NCI-H1417 treated with DMSO at 0.1 percent for 48 hours (cell line): ENCODE measurements around the gene PRUNE1.

Experiments
- DNase-seq: peaks from one replicate; lab custom pipeline; 2025; lab: John Stamatoyannopoulos, UW

The PRUNE1 gene, protein sequence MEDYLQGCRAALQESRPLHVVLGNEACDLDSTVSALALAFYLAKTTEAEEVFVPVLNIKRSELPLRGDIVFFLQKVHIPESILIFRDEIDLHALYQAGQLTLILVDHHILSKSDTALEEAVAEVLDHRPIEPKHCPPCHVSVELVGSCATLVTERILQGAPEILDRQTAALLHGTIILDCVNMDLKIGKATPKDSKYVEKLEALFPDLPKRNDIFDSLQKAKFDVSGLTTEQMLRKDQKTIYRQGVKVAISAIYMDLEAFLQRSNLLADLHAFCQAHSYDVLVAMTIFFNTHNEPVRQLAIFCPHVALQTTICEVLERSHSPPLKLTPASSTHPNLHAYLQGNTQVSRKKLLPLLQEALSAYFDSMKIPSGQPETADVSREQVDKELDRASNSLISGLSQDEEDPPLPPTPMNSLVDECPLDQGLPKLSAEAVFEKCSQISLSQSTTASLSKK

DNA sequence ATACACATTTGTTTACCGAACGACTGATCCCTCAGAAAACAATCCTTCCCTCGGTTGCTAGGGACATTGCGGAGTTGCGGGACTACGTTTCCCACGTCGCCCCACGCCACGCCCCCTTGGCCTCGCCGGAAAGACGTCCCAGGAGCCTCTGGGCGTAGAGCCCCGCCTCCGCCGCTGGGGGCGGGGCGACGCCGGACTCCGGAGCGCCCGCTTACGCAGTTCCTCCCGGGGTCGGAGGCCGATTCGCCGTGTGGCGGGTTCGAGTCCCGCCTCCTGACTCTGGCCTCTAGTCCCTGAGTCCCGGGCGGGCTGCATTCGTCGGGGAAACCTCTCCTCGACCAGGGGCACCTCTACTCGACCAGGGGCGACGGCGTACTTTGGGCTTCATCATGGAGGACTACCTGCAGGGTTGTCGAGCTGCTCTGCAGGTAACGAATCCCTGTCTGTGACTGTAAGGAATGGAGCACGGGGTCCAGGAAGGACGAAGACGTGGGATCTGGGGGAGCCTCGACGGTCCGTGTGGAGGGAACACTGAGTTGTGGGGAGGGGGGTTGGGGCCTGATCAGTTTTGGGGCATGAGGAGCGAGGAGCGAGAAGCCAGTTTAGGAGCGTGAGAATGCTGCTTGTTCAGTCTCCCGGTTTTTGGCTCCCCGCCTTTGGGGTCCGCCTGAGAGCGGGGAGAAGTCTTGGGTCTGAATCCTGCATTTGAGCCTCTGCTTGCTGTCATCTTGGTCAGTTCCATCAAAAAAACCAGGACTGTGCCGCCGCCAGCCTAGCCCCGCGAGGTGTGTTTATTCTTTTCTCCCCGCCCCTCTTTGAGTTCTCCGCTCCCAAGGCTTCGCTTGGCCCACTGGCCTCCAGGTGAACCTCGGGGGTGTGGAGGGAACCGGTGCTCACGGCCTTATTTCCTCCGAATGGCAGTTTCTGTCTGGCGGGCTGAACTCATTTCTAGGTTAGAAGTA lies at the start of gene PRUNE1:
Gene PRUNE1 (plus strand): TSS at position 206 of the 962 bp plus-strand sequence. CDS start 184 bp downstream, at position 390.
- DNase-seq: peak; percentile 49

DNA sequence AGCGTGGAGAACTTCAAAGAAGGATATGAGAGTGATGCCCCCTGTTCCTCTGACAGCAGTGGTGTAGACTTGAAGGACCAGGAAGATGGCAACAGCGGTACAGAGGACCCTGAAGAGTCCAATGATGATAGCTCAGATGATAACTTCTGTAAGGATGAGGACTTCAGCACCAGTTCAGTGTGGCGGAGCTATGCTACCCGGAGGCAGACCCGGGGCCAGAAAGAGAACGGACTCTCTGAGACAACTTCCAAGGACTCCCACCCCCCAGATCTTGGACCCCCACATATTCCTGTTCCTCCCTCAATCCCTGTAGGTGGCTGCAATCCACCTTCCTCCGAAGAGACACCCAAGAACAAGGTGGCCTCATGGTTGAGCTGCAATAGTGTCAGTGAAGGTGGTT lies 47.6 kb upstream of the PRUNE1 start:
- DNase-seq: no peak

DNA sequence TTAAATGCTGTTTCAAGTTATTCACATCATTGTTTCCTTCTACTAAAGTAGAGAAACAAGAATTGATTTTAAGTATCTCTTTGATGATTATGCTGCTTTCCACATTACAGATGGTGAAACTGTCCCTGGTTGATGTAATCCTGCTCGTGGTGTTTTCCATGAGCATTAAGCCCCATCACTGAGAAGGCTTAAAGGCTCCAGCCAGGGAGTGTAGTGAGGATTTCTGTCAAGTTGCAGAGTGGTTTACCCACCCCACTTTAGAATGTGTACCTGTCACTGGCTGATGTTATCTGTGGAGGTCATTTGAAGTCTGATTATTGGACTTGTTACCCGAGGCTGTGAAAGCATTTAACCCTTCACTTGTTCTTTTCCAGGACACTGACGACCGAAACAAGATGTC lies 46.5 kb upstream of the PRUNE1 start:
- no peak for DNase-seq

DNA sequence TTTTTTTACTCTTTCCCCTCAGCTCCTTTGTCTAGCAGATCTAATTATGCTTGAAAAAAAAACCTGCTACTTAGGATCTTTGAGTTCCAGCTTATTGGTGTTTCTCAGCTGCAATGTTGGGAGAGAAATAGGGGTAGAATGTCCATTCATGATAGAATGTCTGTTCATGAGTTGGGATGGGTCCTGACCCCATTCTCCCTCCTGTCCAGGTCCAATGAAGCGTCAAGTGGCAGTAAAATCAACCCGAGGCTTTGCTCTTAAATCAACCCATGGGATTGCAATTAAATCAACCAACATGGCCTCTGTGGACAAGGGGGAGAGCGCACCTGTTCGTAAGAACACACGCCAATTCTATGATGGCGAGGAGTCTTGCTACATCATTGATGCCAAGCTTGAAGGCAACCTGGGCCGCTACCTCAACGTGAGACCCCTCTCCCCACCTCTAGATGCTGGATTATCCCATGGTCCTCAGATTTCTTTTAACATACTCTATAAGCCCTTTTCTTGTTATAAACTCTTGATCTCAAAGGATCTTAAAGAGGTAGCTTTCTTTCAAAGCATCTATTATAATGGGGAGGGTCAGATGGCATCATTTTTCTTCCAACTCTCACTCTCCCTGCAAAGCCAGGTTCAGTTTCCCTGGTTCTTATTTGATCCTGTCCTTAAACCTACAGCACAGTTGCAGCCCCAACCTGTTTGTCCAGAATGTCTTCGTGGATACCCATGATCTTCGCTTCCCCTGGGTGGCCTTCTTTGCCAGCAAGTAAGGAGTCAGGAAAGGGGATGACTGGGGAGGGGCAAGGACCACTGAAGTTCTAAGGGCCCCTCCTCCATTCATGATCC lies 44.7 kb upstream of the PRUNE1 start:
- DNase-seq: no peak

DNA sequence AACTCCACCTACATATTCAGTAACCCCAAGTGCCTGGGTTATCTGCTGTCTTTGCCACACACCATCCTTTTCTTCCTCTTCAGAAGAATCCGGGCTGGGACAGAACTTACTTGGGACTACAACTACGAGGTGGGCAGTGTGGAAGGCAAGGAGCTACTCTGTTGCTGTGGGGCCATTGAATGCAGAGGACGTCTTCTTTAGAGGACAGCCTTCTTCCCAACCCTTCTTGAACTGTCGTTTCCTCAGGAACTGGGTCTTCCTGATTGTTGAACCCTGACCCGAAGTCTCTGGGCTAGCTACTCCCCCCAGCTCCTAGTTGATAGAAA lies 44.1 kb upstream of the PRUNE1 start:
- no peak for DNase-seq

DNA sequence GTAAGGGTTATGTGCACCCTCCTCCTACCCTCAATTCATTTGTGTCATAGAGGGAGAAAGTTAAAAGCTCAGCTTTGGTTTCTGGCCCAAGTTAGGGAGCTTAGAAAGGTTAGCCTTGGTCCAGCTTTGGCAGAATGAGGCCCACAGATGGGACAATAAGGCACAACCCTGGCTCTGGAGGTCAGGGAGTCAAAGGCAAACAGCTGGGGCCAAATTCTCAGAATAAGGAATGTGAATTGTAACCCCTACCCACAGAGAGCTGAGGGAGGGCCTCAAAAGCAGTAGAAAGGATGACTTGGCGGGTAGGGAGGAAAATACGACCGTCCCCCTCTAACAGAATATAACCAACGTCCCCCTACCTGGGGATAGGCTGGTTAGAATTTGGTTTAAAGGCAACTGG lies 42.6 kb upstream of the PRUNE1 start:
- no peak for DNase-seq

- no peak for DNase-seq
Measured at GRCh38 chr1:150966011-150966410, 42.2 kb upstream of the PRUNE1 start.

GRCh38 chr1:150967936-150968335 lies 40.3 kb upstream of the PRUNE1 start:
- DNase-seq: no peak

- DNase-seq: no peak
Measured at GRCh38 chr1:150968491-150968890, 39.8 kb upstream of the PRUNE1 start.

- no peak for DNase-seq
Measured at GRCh38 chr1:150969626-150970025, 38.6 kb upstream of the PRUNE1 start.

- DNase-seq: no peak
Measured at GRCh38 chr1:150970808-150971582, 37.3 kb upstream of the PRUNE1 start.

DNA sequence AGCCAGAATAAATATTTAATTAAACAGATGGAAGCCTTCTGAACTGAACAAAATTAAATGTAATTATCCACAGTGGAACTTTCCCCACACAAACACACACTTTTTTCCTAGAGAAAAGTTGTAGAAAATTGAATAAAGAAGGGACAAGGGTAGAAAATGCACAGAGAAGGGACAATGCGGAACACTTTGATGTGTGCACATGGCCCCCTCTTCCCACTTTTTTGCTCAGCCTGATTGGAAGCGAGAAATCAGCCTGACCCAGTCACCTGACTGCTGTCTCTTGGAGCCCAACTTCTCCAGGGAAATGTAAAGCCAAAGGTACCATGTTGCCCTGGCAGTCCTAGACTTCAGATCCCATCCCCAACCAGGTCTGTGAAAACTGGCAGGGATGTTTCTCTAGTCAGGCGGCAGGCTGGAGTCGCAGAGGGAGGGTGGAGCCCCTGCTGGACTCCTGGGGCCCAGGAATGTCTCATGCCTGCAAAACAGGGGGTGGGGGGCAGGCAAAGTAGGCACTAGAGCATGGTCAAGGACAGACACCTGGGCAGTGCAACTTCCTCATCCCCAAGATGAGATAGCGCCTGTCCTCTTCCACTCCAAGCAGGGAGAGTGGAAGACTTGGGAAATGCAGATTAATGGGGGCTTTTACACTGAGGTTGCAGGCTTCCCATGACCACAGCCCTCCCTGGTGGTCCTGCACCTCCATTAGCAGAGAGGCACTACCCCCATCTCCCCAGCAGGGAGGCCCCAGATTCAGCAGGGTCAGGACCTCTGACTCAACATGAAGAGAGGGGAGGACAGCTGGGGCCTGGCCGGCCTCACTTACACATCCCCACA lies 36.4 kb upstream of the PRUNE1 start:
- DNase-seq: no peak

DNA sequence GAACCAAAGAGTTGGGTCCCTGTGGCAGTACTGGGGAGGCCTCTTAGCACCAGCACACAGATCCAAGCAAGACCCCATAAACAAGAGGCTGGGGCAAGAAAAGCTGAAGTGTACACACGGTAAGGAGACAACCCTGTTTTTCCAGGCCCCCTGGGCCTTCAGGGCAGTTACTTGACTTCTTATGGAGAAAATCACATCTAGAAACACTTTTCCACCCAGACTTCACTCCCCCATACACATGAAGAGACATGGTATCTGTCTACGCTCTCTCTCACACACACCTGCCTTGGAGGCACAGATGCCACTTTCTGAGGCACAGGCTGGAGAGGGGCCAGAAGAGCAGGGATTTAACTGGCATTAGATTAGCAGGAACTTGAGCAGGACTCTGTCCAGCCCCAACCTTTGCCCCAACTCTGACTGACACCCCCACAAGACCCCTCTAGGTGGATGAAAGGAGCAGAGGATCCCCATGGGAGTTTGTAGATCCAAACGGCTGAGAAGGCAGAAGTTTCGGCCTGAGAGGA lies 35.8 kb upstream of the PRUNE1 start:
- DNase-seq: no peak

DNA sequence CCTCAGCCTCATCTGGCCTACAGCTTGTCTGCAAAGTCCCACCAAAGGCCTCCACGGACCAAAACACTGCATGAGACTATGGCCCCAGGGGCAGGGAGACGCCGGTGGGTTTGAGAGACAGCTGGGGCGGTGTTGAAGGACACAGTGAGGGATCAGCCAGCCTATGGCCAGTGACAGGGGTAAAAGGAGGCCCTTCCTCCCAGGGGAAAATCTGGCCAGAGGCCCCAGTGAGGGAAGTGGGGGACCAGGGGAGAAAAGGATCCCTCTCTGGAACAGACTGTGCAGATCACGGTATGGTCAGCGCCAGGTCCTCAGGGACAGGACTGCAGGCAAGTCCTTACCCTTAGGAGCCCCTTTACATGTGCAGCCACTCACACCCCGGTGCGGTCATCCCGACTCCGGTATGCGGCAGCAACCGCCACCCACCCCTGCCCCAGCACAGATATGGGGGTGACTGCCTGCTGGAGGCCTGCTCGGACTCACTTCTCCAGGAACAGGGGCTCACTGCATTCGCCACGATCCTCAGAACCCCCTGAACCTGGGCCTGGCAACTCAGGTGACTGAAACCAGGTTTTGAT lies 34.9 kb upstream of the PRUNE1 start:
- DNase-seq: no peak

GRCh38 chr1:150973836-150974579 lies 34.2 kb upstream of the PRUNE1 start:
- no peak for DNase-seq

DNA sequence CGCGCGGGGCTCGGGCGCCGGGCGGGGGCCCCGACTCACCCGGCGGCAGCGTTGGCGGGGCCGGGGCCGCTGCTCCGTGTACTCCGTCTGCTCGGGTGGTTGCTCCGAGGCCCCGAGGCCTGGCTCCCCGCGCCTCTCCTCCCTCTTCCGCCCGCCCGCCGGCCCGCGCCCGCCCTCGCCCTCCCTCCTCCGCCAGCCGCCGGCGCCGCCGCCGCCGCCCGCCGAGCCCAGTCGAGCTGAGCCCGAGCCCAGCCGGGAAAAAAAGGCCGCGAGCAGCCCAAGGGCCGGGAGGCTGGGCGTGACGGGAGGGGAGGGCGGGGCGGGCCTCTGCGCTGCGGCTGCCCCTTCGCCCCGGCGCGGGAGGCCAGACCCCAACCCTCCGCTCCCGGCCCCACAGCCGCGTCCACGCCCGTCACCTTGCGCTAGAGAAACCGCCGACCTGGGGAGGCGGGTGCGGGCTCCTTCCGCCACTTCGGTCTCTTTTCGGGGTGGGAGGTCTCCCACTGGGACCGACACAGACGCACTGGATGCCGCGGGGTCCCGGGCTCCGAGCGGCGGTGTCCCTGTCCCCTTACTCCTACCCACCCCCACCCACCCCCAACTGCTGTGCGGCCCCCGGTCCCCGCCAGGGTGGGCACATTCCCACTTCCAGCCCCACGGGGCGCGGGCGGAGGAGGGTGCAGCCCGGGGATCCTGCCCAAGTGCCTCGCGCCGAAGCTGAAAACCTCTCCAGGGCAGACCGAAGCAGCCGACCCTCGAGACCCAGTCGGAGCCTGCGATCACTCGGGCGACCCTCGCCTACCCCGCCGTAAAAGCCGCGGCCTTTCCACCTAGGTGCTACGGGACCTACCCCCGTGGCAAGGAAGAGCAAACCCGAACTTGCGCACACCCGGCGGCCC lies 33.4 kb upstream of the PRUNE1 start, which contains the start of gene CERS2:
Gene CERS2 (minus strand): TSS at position 256 of the 899 bp plus-strand sequence. CDS start 5,745 bp downstream, outside the sequence.
- DNase-seq: no peak

DNA sequence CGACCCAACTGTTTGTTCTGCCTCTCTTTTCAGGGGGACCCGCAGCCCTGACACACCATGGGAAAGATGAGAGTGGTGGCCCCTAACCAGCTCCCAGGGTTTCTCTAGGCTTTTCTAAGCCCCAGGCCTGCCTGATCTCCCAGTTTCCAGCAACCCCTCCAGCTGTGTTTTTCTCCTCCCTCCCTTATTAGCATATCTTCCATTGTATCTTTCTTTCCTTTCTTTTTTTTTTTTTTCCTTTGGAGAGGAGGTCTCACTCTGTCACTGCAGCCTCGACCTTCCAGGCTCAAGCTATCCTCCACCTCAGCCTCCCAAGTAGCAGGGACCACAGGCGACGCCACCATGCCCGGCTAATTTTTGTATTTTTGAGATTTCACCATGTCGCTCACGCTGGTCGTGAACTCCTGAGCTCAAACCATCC lies 31.8 kb upstream of the PRUNE1 start:
- no peak for DNase-seq
